Activated CD8-positive, alpha-beta T cell treated with anti-CD3 and anti-CD28 coated beads for 36 hours (primary cell): Measurements from ENCODE around the gene DTX4. TPM values are rescaled to one million over a fixed set of nuclear protein-coding genes. Genes with fewer than 3 reads are reported as not detected.

Source experiments
- ATAC-seq: fragments of 200-7000 bp; cut with Tn5 transposase; one replicate; pipeline ENCODE4 v1.10.0; 2021; ENCODE audit warnings: mild to moderate bottlenecking, moderate library complexity
- CTCF ChIA-PET: fragments of 350-600 bp; sonication (Branson Sonifier 250); formaldehyde crosslinking; loops from one replicate; lab custom pipeline; 2021; ENCODE audit warnings: antibody characterized with exemption; lab: Charles Lee
- POLR2A ChIA-PET: fragments of 350-600 bp; sonication (Branson Sonifier 250); formaldehyde crosslinking; loops from one replicate; lab custom pipeline; 2021; ENCODE audit warnings: antibody characterized with exemption; lab: Charles Lee
- DNase-seq: peaks from one replicate; pipeline ENCODE4 v3.0.0-alpha.2; 2020
- H3K27ac Mint-ChIP-seq: one replicate; pipeline ENCODE4 v1.8.0; 2021; ENCODE audit warnings: mild to moderate bottlenecking, mixed read lengths
- H3K27me3 Mint-ChIP-seq: one replicate; pipeline ENCODE4 v1.8.0; 2021; ENCODE audit warnings: mixed read lengths
- H3K36me3 Mint-ChIP-seq: one replicate; pipeline ENCODE4 v1.8.0; 2021; ENCODE audit warnings: low read depth, mixed read lengths
- H3K4me1 Mint-ChIP-seq: one replicate; pipeline ENCODE4 v1.8.0; 2021; ENCODE audit warnings: low read depth, mixed read lengths
- H3K4me3 Mint-ChIP-seq: one replicate; pipeline ENCODE4 v1.8.0; 2021; ENCODE audit warnings: mild to moderate bottlenecking, moderate library complexity, mixed read lengths
- H3K9me3 Mint-ChIP-seq: one replicate; pipeline ENCODE4 v1.8.0; 2021; ENCODE audit warnings: mixed read lengths
- CTCF ChIP-seq: fragments of 200-600 bp; IDR thresholded peaks from one replicate; pipeline ENCODE4 v1.8.0; 2022; ENCODE audit warnings: antibody characterized with exemption, mild to moderate bottlenecking
- intact Hi-C: fragments of 100-400 bp; cut with micrococcal nuclease; formaldehyde crosslinking; loops from one replicate; pipeline ENCODE4 v1.10.0; 2022
- total RNA-seq, 2 experiments: library from RNA; stranded (reverse); gene quantifications; one replicate each; pipeline ENCODE4 v1.2.3, GENCODE V29; 2021

The DTX4 gene
- total RNA-seq, 2 experiments from 2014 or later: 0.16 to 0.29 TPM

GRCh38 chr11:59164028-59164427, 7.9 kb upstream of the DTX4 start:
- ChIA-PET CTCF (interaction anchor here (0.8 to 3.8 kb wide), 5 partner anchors 8 to 110 kb away, joined by 3 to 16 read pairs (median 5); partner anchors contain the start of gene DTX4), POLR2A (no interaction called here)
- Mint-ChIP-seq H3K27me3 (peaks cover 18% of the 10 kb centered on the region), H3K36me3 (no peaks in the 10 kb centered on the region), H3K4me1 (peaks cover 2% of the 10 kb centered on the region), H3K27ac (no peak overlapping the region), H3K9me3 (no peaks in the 10 kb centered on the region), H3K4me3 (no peak overlapping the region)
- intact Hi-C loops: no loop called here
- no peak for DNase-seq
- no peak for TF ChIP-seq CTCF
- no peak for ATAC-seq

GRCh38 chr11:59172345-59173079, 580 bp downstream of the DTX4 start:
- ATAC-seq (peak; percentile 19), DNase-seq (peak; percentile 24)
- Mint-ChIP-seq H3K4me1 (peaks cover 9% of the 10 kb centered on the region), H3K9me3 (no peaks in the 10 kb centered on the region), H3K4me3 (peak overlapping the region; percentile 72), H3K27ac (no peak overlapping the region), H3K27me3 (peaks cover 13% of the 10 kb centered on the region), H3K36me3 (no peaks in the 10 kb centered on the region)
- POLR2A ChIA-PET: interaction anchor here (1.1 to 1.3 kb wide), 2 partner anchors 22 to 26 kb away, joined by 3 read pairs; no protein-coding TSS in a partner anchor
- TF ChIP-seq CTCF: no peak
- intact Hi-C loops: loop anchor here (5.0 kb wide), 1 partner anchor 115 kb away; no protein-coding TSS in a partner anchor
- CTCF ChIA-PET: interaction anchor here (0.6 to 9.9 kb wide), 26 partner anchors 9 to 365 kb away, joined by 3 to 180 read pairs (median 8); partner anchors contain the start of genes FAM111A and OR5A1

- intact Hi-C loops: loop anchor here (5.0 kb wide), 1 partner anchor 114 kb away; no protein-coding TSS in a partner anchor
- Mint-ChIP-seq H3K4me3 (peak overlapping the region; percentile 72), H3K27me3 (peaks cover 13% of the 10 kb centered on the region), H3K4me1 (peaks cover 9% of the 10 kb centered on the region), H3K27ac (no peak overlapping the region), H3K9me3 (no peaks in the 10 kb centered on the region), H3K36me3 (no peaks in the 10 kb centered on the region)
- ChIA-PET CTCF (interaction anchor here (1.5 to 9.9 kb wide), 7 partner anchors 12 to 257 kb away, joined by 3 to 180 read pairs (median 24); no protein-coding TSS in a partner anchor), POLR2A (interaction anchor here (1.3 kb wide), 1 partner anchor 21 kb away, joined by 3 read pairs; no protein-coding TSS in a partner anchor)
- DNase-seq: no peak
- no peak for TF ChIP-seq CTCF
- ATAC-seq: no peak
Measured at GRCh38 chr11:59173080-59173963, 1.4 kb downstream of the DTX4 start.

GRCh38 chr11:59173964-59174663, 2.2 kb downstream of the DTX4 start:
- Mint-ChIP-seq H3K36me3 (no peaks in the 10 kb centered on the region), H3K9me3 (no peaks in the 10 kb centered on the region), H3K27me3 (peaks cover 13% of the 10 kb centered on the region), H3K4me3 (no peak overlapping the region), H3K27ac (no peak overlapping the region), H3K4me1 (peaks cover 9% of the 10 kb centered on the region)
- no peak for TF ChIP-seq CTCF
- intact Hi-C loops: loop anchor here (5.0 kb wide), 1 partner anchor 113 kb away; no protein-coding TSS in a partner anchor
- POLR2A ChIA-PET: interaction anchor here (1.0 to 1.5 kb wide), 3 partner anchors 12 to 21 kb away, joined by 3 to 5 read pairs (median 3); no protein-coding TSS in a partner anchor
- CTCF ChIA-PET: interaction anchor here (0.6 to 9.9 kb wide), 6 partner anchors 11 to 256 kb away, joined by 3 to 180 read pairs (median 8); no protein-coding TSS in a partner anchor
- ATAC-seq (no peak), DNase-seq (no peak)
